Measurements from ENCODE around the gene WASHC4. TPM values are rescaled to one million over a fixed set of nuclear protein-coding genes. Genes with fewer than 3 reads are reported as not detected.

WASHC4 gene
- total RNA-seq, 2 experiments from 2014 or later, result 32.5 to 33.6 TPM

- ChIA-PET CTCF (no interaction called here), POLR2A (no interaction called here)
- Histone ChIP-seq H3K9me3 (ENCODE audit: control insufficient read depth in 1 of 2, insufficient read depth in 1 of 2, low read length in 2 of 2) (no peaks in the 10 kb centered on the region), H3K4me3 (ENCODE audit: low read length) (no peak overlapping the region), H3K4me1 (ENCODE audit: insufficient read depth, low read length) (no peaks in the 10 kb centered on the region), H3K27ac (ENCODE audit: low read depth in 1 of 2, low read length in 2 of 2) (no peak overlapping the region), H3K36me3 (ENCODE audit: insufficient read depth, low read length) (no peaks in the 10 kb centered on the region), H3K27me3 (ENCODE audit: control insufficient read depth in 1 of 2, insufficient read depth in 2 of 2, low read length in 2 of 2) (peaks cover 0 to 7% of the 10 kb centered on the region in 2 experiments)
- intact Hi-C loops (cut with DNase I, micrococcal nuclease), result no loop called here
- H3K4me3 Mint-ChIP-seq, result no peak overlapping the region
- TF ChIP-seq CTCF (IDR thresholded peaks at IDR 0.05), result no peak
- peaks cover 27% of the 10 kb centered on the region for H3K27me3 Mint-ChIP-seq
- DNase-seq (no peak), ATAC-seq (ENCODE audit: poor library complexity) (no peak)
- H3K9me3 Mint-ChIP-seq, result no peaks in the 10 kb centered on the region
- H3K36me3 Mint-ChIP-seq (ENCODE audit: low read depth), result no peaks in the 10 kb centered on the region
- H3K27ac Mint-ChIP-seq, result no peak overlapping the region
- no peaks in the 10 kb centered on the region for H3K4me1 Mint-ChIP-seq (ENCODE audit: low read depth)
Observed at GRCh38 chr12:105077435-105077834, 30.1 kb upstream of the WASHC4 start.

- no peaks in the 10 kb centered on the region for H3K9me3 ChIP-seq (ENCODE audit: control insufficient read depth in 1 of 2, insufficient read depth in 1 of 2, low read length in 2 of 2)
- H3K4me1 Mint-ChIP-seq (ENCODE audit: low read depth), result peaks cover 5% of the 10 kb centered on the region
- intact Hi-C loops (cut with DNase I, micrococcal nuclease), result no loop called here
- no peak overlapping the region for H3K4me3 ChIP-seq (ENCODE audit: low read length)
- ATAC-seq (ENCODE audit: poor library complexity), result no peak
- DNase-seq, result no peak
- H3K36me3 Mint-ChIP-seq (ENCODE audit: low read depth), result no peaks in the 10 kb centered on the region
- no peak overlapping the region for H3K4me3 Mint-ChIP-seq
- ChIA-PET CTCF (no interaction called here), POLR2A (interaction anchor here (1.1 kb wide), 1 partner anchor 13 kb away, joined by 3 read pairs; no protein-coding TSS in a partner anchor)
- H3K27ac ChIP-seq (ENCODE audit: low read depth in 1 of 2, low read length in 2 of 2), result no peak overlapping the region
- H3K9me3 Mint-ChIP-seq, result no peaks in the 10 kb centered on the region
- no peak for TF ChIP-seq CTCF (IDR thresholded peaks at IDR 0.05)
- no peaks in the 10 kb centered on the region for H3K36me3 ChIP-seq (ENCODE audit: insufficient read depth, low read length)
- H3K27ac Mint-ChIP-seq, result no peak overlapping the region
- H3K27me3 ChIP-seq (ENCODE audit: control insufficient read depth in 1 of 2, insufficient read depth in 2 of 2, low read length in 2 of 2), result peaks cover 12 to 22% of the 10 kb centered on the region in 2 experiments
- H3K4me1 ChIP-seq (ENCODE audit: insufficient read depth, low read length), result peaks cover 6% of the 10 kb centered on the region
- H3K27me3 Mint-ChIP-seq, result peaks cover 38% of the 10 kb centered on the region
Observed at GRCh38 chr12:105078712-105079570, 28.6 kb upstream of the WASHC4 start.

- H3K4me1 ChIP-seq (ENCODE audit: insufficient read depth, low read length), result peaks cover 12% of the 10 kb centered on the region
- TF ChIP-seq CTCF (IDR thresholded peaks at IDR 0.05), result no peak
- POLR2A ChIA-PET, result no interaction called here
- ATAC-seq (ENCODE audit: poor library complexity), result no peak
- H3K36me3 ChIP-seq (ENCODE audit: insufficient read depth, low read length), result no peaks in the 10 kb centered on the region
- H3K27ac Mint-ChIP-seq, result no peak overlapping the region
- DNase-seq, result no peak
- peaks cover 47% of the 10 kb centered on the region for H3K27me3 Mint-ChIP-seq
- H3K9me3 Mint-ChIP-seq, result peaks cover 4% of the 10 kb centered on the region
- no peak overlapping the region for H3K27ac ChIP-seq (ENCODE audit: low read depth in 1 of 2, low read length in 2 of 2)
- H3K36me3 Mint-ChIP-seq (ENCODE audit: low read depth), result no peaks in the 10 kb centered on the region
- intact Hi-C loops (cut with DNase I, micrococcal nuclease), result no loop called here
- CTCF ChIA-PET, result no interaction called here
- H3K4me3 Mint-ChIP-seq, result no peak overlapping the region
- H3K27me3 ChIP-seq (ENCODE audit: control insufficient read depth in 1 of 2, insufficient read depth in 2 of 2, low read length in 2 of 2), result peaks cover 21 to 24% of the 10 kb centered on the region in 2 experiments
- peaks cover 8% of the 10 kb centered on the region for H3K4me1 Mint-ChIP-seq (ENCODE audit: low read depth)
- H3K9me3 ChIP-seq (ENCODE audit: control insufficient read depth in 1 of 2, insufficient read depth in 1 of 2, low read length in 2 of 2), result peaks cover 0 to 7% of the 10 kb centered on the region in 2 experiments
- no peak overlapping the region for H3K4me3 ChIP-seq (ENCODE audit: low read length)
Observed at GRCh38 chr12:105083031-105083430, 24.5 kb upstream of the WASHC4 start.
